HG03066 (cell line): Measurements from ENCODE around the gene FAM20A.
"Not testable (repeated sequence)": the region's sequence is repeated elsewhere in the genome, so short reads cannot be mapped to it uniquely, and the experiment has no call there.

ENCODE experiments used
- ATAC-seq: cut with Tn5 transposase; IDR thresholded peaks from one replicate; pipeline ENCODE4 v1.9.1; 2021; ENCODE audit warnings: low read depth; ENCODE audit not compliant: unreplicated experiment

FAM20A gene

GRCh38 chr17:68592682-68593641, 8.2 kb downstream of the FAM20A start:
- ATAC-seq: no peak

- no peak for ATAC-seq
Observed at GRCh38 chr17:68592009-68592408, 9.2 kb downstream of the FAM20A start.

DNA sequence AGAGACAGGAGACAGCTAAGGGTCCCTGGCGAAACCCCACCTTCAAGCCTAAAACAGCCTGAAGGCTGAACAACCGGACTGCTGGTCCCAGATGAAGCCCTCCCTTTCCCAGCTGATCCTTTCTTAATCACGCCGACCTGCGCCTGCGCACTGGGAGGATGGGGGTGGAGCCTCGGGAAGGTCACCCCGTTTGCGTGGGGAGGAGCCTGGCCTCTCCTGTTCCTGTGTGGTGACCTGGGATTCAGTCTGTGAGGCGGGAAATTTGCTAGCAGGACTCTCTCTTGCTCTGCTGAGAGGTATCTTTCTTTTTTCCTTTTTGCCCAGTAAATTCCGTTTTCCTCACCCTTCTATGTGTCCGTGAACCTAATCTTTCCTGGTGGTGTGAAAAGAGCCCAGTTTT, 9.6 kb downstream of the FAM20A start:
- ATAC-seq: no peak

DNA sequence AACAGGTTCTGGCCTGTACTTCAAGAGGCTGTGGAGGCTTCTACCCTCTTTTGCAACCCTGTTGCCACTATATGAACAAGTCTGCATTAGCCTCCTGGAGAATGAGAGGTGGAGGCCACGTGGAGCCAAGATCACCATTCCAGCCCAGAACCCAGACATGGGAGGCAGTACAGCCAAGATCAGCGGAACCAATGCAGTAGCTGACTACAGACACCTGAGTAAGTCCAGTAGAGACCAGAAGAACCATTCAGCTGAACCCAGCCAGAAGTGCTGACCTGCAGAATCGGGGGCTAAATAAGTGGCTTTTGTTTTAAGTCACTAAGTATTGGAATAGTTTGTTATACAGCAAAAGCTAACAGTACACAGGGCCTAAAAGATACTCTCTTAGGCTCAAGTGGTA, 12.1 kb downstream of the FAM20A start:
- no peak for ATAC-seq

DNA sequence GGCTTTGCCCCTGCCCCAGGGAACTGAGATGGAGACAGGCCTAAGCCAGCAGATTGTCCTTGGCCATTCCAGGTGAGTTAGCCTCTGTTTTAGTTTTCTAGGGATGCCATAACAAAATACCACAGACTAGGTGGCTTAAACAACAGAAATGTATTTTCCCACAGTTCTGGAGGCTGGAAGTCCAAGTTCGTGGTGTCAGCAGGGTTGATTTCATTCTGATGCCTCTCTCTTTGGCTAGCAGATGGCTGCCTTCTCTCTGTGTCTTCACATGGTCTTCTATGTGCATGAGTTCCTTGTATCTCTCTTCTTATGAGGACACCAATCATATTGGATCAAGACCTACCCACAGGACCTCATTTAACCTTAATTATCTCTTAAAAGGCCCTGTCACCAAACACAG, 12.8 kb downstream of the FAM20A start:
- no peak for ATAC-seq

GRCh38 chr17:68587847-68588246, 13.3 kb downstream of the FAM20A start:
- ATAC-seq: no peak

DNA sequence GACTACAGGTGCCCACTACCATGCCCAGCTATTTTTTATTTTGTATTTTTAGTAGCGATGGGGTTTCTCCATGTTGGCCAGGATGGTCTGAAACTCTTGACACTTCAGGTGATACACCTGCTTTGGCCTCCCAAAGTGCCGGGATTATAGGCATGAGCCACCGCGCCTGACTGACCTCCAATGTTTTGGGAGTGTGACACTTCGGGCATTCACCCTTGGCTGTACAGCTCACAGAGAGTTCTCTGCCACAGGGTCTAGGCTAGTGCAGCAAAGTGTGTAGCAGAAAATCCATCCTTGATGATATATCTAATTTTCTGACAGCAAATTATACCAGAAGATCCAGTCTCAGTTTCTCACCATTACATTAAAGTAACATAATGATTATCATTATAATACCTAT, 14.1 kb downstream of the FAM20A start:
- no peak for ATAC-seq

DNA sequence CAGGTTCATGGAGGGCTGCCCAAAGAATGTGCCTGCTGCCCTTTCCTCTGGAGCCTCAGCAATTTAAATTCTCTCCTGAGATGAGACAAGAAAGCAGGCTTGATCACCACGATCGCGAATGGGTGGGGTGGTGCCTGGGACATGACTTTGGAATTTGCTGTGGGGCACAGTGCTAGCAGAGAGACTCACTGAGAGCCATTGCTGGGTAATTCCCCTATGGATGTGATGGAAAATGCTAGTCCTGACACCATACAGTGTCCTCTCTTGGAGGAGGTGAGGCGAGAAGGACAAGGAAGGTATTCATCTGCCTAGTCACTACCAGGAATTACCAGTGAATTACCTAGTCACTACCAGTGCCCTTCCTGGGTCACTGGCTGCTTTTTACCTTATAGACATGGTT, 15.5 kb downstream of the FAM20A start:
- no peak for ATAC-seq

DNA sequence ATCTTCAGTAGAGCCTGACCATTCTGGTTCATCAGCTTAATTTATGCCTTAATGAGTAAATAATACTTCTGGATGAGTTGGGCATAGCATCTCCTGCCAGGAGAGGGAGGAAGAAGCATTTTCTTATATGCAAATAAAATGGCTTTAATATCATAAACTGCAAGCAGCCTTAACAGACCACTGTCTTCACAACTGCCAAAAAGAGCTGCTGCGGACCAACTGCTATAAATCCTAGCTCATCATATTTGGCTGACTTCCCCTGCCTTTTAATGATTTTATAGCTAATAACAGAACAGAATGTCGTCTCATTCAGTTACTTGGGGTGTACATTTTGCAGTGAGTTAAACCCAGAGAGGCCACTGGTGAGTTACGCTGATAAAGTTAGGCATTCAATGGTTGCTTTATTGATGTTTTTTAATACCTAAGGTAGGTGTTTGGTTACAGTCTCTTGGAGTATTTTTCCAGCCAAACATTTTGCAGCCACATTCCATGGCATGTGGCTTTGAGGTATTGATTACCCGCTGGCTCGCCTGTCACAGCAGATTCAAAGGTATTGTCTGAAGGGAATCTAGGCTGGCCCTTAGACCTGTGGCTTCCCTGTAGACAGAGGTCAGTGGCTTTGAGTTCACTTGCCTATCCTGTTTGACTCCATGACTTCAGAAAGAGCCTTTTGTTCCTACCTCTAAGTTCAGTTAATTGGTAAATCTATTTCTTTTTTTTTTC, 16.4 kb downstream of the FAM20A start:
- ATAC-seq: no peak

DNA sequence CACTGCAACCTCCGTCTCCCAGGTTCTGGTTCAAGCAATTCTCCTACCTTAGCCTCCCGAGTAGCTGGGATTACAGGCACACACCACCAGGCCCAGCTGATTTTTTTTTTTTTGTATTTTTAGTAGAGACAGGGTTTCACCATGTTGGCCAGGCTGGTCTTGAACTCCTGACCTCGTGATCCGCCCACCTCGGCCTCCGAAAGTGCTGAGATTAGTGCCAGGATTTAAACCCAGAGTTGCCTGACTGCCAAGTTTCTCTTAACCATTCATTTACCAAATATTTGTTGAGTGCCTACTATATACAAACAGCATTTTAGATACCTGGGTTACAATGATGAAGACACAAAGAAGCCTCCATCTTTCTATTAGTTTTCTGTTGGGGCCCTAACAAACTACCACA, 18.3 kb downstream of the FAM20A start:
- ATAC-seq: not testable (repeated sequence)

GRCh38 chr17:68581863-68582645, 19.1 kb downstream of the FAM20A start:
- ATAC-seq: no peak

- no peak for ATAC-seq
Observed at GRCh38 chr17:68580236-68580770, 20.9 kb downstream of the FAM20A start.

GRCh38 chr17:68579194-68579927, 21.8 kb downstream of the FAM20A start:
- no peak for ATAC-seq

DNA sequence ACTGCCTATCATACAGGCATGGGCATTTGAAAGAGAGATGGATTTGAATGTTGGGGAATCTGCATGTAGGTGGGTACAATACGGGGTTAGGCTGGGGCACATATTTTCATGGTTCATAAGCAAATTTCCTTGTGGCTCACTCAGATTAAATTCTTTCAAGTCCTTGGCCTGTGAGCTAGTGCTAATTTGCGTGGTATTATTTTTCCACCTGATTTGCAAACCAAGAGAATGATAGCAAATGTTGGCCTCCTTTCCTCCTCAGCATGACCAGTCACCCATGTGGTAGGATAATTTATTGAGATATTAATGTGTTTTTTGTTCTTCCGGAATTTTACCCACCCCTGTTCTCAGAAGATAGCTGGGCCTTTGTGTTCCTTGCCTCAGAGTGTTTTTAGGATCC, 22.9 kb downstream of the FAM20A start:
- no peak for ATAC-seq

DNA sequence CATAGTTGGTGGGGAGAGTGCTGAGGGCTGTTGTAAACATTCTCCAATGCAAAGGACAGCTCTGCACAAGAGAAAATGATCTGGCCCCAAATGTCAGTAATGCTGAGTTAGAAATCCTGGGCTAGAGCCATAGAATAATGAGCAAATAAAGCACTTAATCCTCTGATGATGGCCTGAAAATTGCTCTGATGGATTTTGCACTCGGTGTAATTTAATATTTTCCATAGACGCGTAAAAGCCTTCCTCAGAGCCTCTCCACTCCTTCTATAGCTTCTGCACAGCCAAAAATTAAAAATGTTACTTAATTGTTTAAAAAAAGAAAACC, 23.7 kb downstream of the FAM20A start:
- ATAC-seq: no peak

DNA sequence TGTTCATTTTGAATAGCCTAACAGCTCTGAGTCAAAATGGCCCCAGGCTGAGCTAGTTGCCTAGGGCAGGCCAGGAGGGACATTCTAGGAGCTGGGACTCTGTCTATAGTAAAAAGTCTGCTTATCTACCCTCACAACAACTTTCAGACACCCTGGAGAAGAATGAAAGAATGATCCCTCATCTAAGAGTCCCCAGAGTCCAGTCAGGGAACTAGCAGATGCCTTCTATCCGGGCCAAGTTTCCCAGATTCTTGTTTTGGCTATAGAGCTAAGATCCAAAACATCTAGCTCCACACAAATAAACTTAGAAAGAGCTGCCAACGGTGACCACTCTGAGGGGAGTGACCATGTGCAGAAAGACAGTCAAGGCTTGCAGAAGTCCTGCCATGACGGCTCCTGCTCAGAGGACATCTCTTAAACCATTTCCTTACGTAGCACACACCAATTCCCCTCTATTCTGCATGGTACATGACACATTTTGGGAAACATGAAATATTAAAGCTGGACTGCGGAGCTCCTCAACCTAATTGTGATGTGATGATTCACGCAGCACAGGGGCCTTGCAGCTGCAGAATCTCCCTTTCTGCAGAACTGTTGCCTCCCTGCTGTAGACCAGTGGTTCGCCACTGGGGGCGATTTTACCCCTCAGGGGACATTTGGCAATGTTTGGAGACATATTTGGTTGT, 24.2 kb downstream of the FAM20A start:
- ATAC-seq: no peak

GRCh38 chr17:68576137-68576536, 25.0 kb downstream of the FAM20A start:
- no peak for ATAC-seq

DNA sequence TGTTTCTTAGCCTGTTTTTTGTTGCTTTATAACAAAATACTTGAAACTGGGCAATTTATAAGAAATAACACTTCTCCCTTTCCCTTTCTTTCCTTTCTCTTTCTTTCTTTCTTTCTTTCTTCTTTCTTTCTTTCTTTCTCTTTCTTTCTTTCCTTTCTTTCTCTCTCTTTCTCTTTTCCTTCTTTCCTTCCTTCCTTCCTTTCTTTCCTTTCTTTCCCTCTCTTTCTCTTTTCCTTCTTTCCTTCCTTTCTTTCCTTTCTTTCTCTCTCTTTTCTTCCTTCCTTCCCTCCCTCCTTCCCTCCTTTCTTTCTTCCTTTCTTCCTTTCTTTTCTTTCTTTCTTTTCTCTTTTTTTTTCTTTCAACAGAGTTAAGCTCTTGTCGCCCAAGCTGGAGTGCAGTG, 27.8 kb downstream of the FAM20A start:
- no peak for ATAC-seq

GRCh38 chr17:68572138-68572842, 28.9 kb downstream of the FAM20A start:
- no peak for ATAC-seq
